Colon (tissue), 2 donors: ENCODE results near the gene CCDC191.

Experiments
- FAIRE-seq: peaks from 2 replicates; lab custom pipeline; 2012; peaks lifted over from hg19 to GRCh38; lab: Jason Lieb, UNC
- donor health status: control.
- donor health status: control.

The CCDC191 gene

DNA sequence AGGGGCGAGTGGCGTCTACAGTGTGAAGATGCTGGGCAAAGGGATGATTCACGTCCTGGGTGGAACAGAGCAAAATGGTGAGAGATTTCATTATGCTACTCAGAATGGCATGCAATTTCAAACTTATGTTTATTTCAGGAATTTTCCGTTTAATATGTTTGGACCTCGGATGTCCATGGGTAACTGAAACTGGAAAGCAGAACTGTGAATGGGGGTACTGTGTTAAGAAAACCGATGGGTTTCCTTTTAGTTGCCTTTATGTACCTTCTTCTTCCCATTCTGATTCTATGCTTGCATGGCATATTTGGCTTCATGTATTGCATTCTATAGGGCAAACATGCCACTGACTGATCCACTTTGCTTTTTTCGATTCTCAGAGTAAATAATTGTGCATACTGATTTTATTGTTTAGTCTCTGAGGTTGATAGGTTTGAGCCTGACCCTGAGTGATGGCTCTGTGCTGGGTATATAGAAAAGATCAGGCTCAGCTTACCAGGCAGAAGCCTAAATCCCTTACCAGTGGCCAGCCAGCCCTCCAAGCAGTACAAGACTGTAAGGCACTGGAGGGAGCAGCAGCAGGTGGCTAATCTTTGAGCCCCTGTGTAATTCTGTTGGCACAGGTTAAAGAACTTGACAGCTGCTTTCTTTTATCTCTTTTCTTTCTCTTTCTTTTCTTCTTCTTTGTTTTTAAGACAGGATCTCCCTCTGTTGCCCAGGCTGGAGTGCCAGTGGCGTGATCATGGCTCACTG, 4.8 kb upstream of the CCDC191 start:
- no peak for FAIRE-seq

DNA sequence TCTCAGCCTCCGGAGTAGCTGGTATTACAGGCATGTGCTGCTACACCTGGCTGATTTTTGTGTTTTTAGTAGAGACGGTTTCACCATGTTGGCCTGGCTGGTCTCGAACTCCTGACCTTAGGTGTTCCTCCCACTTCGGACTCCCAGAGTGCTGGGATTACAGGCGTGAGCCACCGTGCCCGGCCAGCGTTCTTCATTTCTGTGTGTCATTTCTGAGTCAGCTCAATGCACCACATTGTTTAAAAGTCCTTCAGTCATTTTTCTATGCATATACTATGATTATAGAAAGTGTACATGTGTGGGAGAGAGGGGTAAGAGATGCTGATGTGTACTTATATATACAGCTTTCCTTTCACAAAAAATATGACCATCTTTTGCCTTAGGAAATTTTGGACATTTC, 2.3 kb upstream of the CCDC191 start:
- no peak for FAIRE-seq

- FAIRE-seq, result no peak
Measured at GRCh38 chr3:114057011-114057347, 653 bp upstream of the CCDC191 start.

DNA sequence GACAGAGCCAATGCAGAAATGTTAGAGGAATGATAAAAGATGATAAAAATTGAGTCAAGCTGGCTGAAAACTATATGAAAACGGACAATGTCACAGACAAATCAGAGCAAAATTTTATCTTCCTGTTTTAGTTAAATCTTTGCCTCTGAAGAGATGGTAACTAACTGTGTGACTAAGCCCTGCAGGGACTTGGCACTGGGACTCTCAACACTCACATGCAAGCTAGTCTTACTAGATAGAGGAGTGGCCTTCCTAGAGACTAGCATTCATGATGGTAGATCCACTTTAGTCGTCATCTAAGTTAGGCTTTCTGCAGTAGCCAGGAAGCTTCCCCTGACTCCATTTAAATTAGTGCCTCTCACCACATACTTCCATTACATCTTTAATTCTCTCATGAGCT, 4.1 kb downstream of the CCDC191 start:
- no peak for FAIRE-seq

DNA sequence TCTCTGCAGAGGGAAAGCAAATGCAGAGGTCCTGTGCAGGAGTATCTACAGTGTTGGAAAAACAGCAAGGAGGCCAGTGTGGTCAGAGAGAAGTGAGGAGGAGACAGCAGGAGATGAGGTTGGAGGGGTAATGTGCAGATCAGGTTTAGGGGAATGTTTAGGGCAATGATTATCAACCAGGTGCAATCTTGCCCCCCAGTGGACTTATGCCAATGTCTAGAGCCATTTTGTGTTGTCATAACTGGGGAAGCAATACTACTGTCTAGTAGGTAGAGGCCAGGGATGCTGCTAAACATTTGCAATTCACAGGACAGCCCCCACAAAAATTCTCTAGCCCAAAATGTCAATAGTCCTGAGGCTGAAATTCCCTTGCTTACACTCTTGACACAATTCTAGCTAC, 13.1 kb downstream of the CCDC191 start:
- FAIRE-seq, result no peak

DNA sequence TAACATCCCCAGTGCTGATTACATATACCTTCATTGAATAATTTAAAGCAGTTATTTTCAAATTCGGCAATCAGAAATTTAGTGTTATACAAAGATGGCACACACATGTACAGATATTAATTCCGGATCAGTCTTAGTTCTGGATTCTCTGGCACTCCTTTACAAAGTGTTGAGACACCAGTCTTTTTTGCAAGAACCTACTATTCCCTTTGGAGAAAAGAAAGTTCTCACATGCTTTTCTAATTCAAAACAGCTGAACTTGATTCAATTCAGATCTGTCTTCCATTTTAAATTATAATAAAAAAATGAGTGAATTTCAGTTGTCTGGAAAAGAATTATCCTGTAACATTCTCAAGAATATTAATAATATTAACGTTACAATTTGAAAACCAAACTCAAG, 20.4 kb downstream of the CCDC191 start:
- no peak for FAIRE-seq

DNA sequence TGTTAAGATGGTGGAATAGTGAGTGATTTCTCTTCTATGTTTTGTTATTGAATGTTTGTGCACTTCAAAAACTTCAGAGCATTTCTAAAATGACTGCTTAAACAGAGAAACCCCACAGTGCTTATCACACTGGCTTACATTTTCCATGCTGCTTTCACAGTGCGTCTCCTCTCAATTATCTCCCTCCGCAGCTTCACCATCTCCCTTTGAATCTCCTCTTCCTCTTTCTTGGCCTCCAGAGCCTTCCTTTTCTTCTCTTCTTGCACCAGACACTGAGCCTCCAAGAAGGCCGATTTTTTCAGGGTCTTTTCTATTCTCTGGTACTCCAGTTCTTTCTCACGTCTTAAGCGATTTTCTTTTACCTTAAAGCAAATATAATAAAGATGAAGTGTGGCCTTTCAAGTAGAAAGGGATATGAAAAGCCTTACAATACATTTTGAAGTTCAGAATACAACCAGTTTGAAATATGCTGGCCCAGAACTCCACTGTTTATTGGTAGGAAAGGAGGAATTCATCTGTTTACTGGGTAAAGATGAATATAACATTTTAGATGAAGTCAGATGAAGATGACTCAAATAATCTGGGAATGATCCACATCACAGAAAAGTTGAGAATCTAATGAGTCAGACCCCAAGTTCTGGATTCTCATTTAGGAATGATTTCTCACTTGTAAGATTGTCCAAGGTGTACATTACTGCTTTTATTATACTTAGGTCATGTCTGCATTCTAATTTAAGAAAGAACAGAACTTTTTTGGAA, 21.4 kb downstream of the CCDC191 start:
- FAIRE-seq, result no peak

GRCh38 chr3:114034211-114034610, 22.1 kb downstream of the CCDC191 start:
- FAIRE-seq, result no peak

- FAIRE-seq, result no peak
Measured at GRCh38 chr3:114033721-114034120, 22.6 kb downstream of the CCDC191 start.

GRCh38 chr3:114026331-114026730, 30.0 kb downstream of the CCDC191 start:
- no peak for FAIRE-seq

DNA sequence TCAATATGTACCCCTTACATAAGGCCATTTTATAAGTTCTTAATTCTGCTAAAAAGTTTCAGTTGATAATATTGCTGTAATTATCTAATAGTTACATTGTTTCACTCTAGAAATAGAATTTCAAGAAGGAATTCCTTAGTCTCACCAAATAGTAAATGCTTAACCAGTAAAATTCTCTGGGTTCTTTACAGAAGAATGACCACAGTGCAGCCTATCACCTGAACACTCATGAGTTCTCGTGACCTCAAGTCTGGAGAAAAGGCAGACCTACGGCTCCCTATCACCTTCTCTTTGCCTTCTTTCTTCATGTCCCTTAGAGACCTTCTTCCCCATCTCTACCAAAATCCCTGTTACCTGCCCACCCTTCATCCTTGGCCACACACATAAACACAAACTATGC, 30.9 kb downstream of the CCDC191 start:
- no peak for FAIRE-seq

DNA sequence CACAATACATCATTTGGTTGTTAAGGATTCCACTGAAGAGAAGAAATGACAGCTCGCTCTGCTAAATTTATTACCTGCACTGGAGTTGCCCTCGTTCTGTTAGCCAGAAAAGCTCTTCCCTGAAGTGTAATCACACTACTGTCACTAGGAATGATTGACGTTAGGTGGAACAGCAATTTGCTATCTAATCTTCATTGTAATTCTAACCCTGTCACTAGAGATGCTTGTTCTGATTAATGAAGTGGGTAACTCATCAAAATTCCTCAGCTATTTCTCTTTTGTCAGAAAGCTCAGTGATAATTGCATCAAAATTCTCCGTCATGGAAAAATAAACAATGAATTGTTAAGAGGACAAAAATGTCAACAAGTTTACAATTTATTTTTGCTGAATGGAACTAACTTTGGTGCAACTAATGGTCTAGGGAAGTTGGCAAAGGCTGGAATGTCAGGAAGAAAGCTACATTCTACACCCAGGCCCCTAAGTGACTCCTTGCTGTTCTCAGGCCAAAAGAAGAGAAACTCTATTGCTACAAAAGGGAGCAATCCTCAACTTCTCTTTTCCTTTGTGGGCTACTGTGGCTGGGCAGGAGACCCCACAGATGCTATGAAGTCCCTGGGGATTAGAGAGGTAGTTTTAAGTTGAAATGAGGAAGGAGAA, 34.1 kb downstream of the CCDC191 start:
- no peak for FAIRE-seq

- no peak for FAIRE-seq
Measured at GRCh38 chr3:114020907-114021306, 35.4 kb downstream of the CCDC191 start.

GRCh38 chr3:114019486-114019885, 36.8 kb downstream of the CCDC191 start:
- FAIRE-seq, result no peak

DNA sequence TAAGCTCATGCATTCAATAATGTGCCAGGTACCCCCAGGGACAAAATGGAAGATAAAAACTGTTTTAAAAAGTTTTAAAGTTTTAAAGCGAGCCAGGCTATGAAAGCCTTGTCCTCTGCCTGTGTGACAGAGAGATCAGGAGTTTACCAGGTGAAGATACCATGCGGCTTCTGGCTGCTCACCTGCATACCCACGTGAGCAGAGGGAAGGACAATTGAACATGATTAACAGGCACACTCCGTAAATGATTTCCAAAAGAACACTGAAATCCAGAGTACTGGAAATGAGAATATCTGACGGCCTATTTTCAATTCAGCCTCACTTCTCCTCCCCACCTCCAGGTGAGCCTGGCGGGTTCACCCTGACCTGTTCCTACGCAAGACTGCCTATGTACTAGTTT, 42.1 kb downstream of the CCDC191 start:
- FAIRE-seq, result no peak

DNA sequence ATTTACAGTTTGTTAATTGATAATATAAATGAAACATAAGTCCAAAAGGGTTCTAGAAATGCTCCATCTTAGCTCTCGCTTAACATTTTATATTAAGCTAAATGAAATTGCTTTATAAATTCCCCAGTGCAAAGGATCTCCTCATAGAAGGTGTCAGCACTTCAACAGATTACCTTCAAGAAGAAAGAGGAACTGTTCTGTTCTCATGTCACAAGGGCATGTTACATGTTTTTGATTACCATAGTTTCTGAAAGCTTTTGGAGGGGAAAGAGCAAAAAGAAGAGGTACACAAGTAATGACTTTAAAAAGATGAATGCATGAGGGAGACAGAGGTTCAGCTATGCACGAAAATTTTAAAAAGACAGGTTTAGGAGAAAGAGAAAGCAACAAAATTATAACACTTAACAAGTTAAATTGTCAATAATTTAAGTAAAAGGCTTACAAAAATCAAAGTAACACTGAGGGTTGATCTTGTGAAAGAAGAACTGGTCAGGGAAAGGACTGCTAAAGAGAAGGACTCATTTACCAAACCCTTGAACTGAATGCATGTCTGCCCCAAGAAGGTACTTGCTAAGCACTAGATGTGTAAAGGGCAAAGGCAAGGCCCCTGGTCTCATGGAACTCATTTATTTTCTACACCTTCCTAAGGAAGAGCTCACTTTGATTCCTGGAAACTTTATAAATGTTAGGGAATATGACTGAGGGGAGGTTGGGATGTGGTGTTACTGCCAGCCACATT, 45.1 kb downstream of the CCDC191 start:
- FAIRE-seq, result no peak

DNA sequence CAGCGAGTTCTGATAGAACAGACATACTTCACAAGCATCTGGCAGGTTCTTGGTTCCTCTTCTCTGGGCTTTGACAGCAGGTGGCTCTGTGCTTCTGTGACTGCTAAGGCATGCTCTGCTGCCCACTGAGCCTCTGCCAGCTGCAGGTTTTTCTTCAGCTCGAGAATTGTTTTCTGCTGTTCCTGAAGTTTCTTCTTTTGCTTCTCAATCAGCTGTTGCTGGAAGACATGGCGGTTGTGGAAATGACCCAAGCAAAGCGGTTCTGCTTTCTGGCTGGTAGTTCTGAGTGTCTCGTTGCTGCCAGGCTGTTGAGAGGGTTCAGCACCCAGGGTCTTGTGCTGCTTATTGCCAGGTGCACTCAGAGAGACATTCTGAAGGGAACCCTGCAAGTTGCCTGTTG, 50.8 kb downstream of the CCDC191 start:
- FAIRE-seq, result no peak

GRCh38 chr3:113985541-113985940, 70.8 kb downstream of the CCDC191 start:
- no peak for FAIRE-seq

GRCh38 chr3:113983544-113983943, 72.8 kb downstream of the CCDC191 start:
- no peak for FAIRE-seq

- FAIRE-seq, result no peak
Measured at GRCh38 chr3:113981803-113982202, 74.5 kb downstream of the CCDC191 start.

GRCh38 chr3:113979916-113980315, 76.4 kb downstream of the CCDC191 start:
- FAIRE-seq, result no peak

DNA sequence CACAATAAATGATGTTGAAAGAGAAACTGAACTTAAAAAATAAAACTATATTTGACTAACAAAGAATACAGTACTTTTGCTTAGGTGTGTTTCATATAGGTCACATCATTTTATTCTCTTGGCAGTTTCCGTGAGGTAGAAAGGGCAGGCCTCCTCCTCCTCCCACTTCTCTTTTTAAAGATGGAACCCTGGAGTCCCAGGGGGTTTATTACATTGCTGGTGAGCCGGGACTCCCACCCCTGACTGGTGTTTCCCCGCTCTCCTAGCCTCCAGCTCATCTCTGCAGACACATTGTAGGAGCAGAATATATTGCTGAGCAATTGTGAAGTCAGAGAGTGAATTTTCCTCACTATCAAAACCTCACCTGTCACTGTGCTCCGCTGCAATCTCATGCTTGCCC, 78.5 kb downstream of the CCDC191 start:
- no peak for FAIRE-seq

- FAIRE-seq, result no peak
Measured at GRCh38 chr3:113968986-113969385, 87.3 kb downstream of the CCDC191 start.
